LNCAP (cell line): ENCODE measurements around the gene ZBTB24.

ENCODE experiments used
- CTCF ChIP-seq: fragments of 450-650 bp; IDR thresholded peaks from 2 replicates; pipeline ENCODE4 v1.5.1; 2017; ENCODE audit warnings: mild to moderate bottlenecking

The ZBTB24 gene

GRCh38 chr6:109516929-109517328, 33.9 kb upstream of the ZBTB24 start:
- no peak for TF ChIP-seq CTCF

- no peak for TF ChIP-seq CTCF
These were observed 32.9 kb upstream of the ZBTB24 start for GRCh38 chr6:109515781-109516409.

- no peak for TF ChIP-seq CTCF
These were observed 31.9 kb upstream of the ZBTB24 start for GRCh38 chr6:109514946-109515345.

- TF ChIP-seq CTCF, result no peak
These were observed 30.6 kb upstream of the ZBTB24 start for GRCh38 chr6:109513571-109514071.

GRCh38 chr6:109512271-109512817, 29.3 kb upstream of the ZBTB24 start:
- no peak for TF ChIP-seq CTCF

GRCh38 chr6:109511832-109512231, 28.8 kb upstream of the ZBTB24 start:
- no peak for TF ChIP-seq CTCF

GRCh38 chr6:109510358-109510757, 27.3 kb upstream of the ZBTB24 start:
- TF ChIP-seq CTCF, result no peak
